K562 (cell line): ENCODE data around the gene CASP6. TPM values are rescaled to one million over a fixed set of nuclear protein-coding genes. Genes with fewer than 3 reads are reported as not detected.
A peak's percentile ranks its signal among the peaks of the same experiment; 100 is the strongest.

Experiments
- DIDO1 ChIP-seq: fragments of 450-650 bp; IDR thresholded peaks from 2 replicates; pipeline ENCODE4 v1.6.1; 2016; ENCODE audit warnings: low read depth, missing biosample characterization, missing genetic modification characterization
- E2F3 ChIP-seq: fragments of 250-450 bp; sonication (Bioruptor Pico); IDR thresholded peaks from 2 replicates; pipeline ENCODE4 v1.4.0; 2020; ENCODE audit warnings: mild to moderate bottlenecking
- ELF4 ChIP-seq: fragments of 450-650 bp; formaldehyde crosslinking; IDR thresholded peaks from 2 replicates; pipeline ENCODE4 v1.4.0; 2022; ENCODE audit warnings: missing genetic modification characterization
- JUN ChIP-seq, 2 experiments: sonication (generic) in 1 of 2; formaldehyde crosslinking in 1 of 2; IDR thresholded peaks; 2 replicates each; pipeline versions ENCODE4 v1.6.1 to v1.8.0; 2012 to 2022; ENCODE audit warnings: borderline replicate concordance in 2 of 2, mild to moderate bottlenecking in 2 of 2, improper control_type of control experiment in 1 of 2, low read depth in 1 of 2, low read length in 1 of 2, missing genetic modification reagents in 1 of 2
- NKRF ChIP-seq: fragments of 450-650 bp; IDR thresholded peaks from 2 replicates; pipeline ENCODE4 v1.6.1; 2016; ENCODE audit warnings: borderline replicate concordance
- RBM15 ChIP-seq: fragments of 200-400 bp; formaldehyde crosslinking; IDR thresholded peaks from 2 replicates; pipeline ENCODE4 v1.6.1; 2018; ENCODE audit warnings: mild to moderate bottlenecking, low read length, moderate library complexity; ENCODE audit not compliant: insufficient read depth
- SMC3 ChIP-seq: conservative IDR thresholded peaks from 2 replicates; pipeline ENCODE4 v1.6.1; 2011; ENCODE audit warnings: low read depth, low read length, improper control_type of control experiment; ENCODE audit not compliant: insufficient read depth
- TGIF2 ChIP-seq: sonication (generic); formaldehyde crosslinking; IDR thresholded peaks from 2 replicates; pipeline ENCODE4 v1.8.1; 2022; ENCODE audit warnings: mild to moderate bottlenecking, missing genetic modification reagents, moderate library complexity
- ZNF23 ChIP-seq: fragments of 250-450 bp; sonication (Bioruptor Pico); IDR thresholded peaks from 2 replicates; pipeline ENCODE4 v1.4.0; 2020; ENCODE audit warnings: mild to moderate bottlenecking
- ZNF696 ChIP-seq: fragments of 250-450 bp; sonication (Bioruptor Pico); conservative IDR thresholded peaks from 2 replicates; pipeline ENCODE4 v1.4.0; 2020; ENCODE audit warnings: mild to moderate bottlenecking, moderate library complexity
- ZNF75A ChIP-seq: fragments of 450-650 bp; formaldehyde crosslinking; IDR thresholded peaks from 2 replicates; pipeline ENCODE4 v1.4.0; 2020; ENCODE audit warnings: mild to moderate bottlenecking
- polyA plus RNA-seq, 8 experiments: library from polyadenylated mRNA; depleted of rRNA in 4 of 8; stranded (reverse) in 5 of 8; unstranded in 3 of 8; fragments of >200 nt; fragmentation: Nextera tagmentation in 2 of 8; fragmentation: Illumina TruSeq in 1 of 8; extraction: Ambion mirVana in 2 of 8; extraction: Trizol in 1 of 8; gene quantifications; 2 replicates each; pipeline versions ENCODE4 v1.2.1 to v1.2.3, GENCODE V29; 2011 to 2014; ENCODE audit warnings: inconsistent platforms in 1 of 8, missing spikeins in 1 of 8
- total RNA-seq, 7 experiments: library from RNA; depleted of rRNA in 6 of 7; stranded (reverse); fragments of >200 nt in 6 of 7; fragmentation: Illumina TruSeq in 2 of 7; extraction: Trizol in 2 of 7; gene quantifications; 2 replicates each; pipeline versions ENCODE4 v1.2.1 to v1.2.3, GENCODE V29; 2011 to 2021; ENCODE audit warnings: low replicate concordance in 1 of 7
- TF ChIP-seq, protein P1 (sequence below), 2 experiments: IDR thresholded peaks in 1 of 2; conservative IDR thresholded peaks in 1 of 2; 2 replicates each; pipeline ENCODE4 v1.6.1; 2016; ENCODE audit warnings: low read depth in 2 of 2, mild to moderate bottlenecking in 1 of 2, missing compliant biosample characterization in 1 of 2, missing genetic modification characterization in 1 of 2, moderate library complexity in 1 of 2
- TF ChIP-seq, protein P2 (sequence below), 2 experiments: fragments of 450-650 bp; conservative IDR thresholded peaks; 2 replicates each; pipeline ENCODE4 v1.6.1; 2017; ENCODE audit warnings: mild to moderate bottlenecking in 2 of 2, moderate library complexity in 2 of 2
- TF ChIP-seq, protein P3 (sequence below): fragments of 450-650 bp; IDR thresholded peaks from 2 replicates; pipeline ENCODE4 v1.6.1; 2017; ENCODE audit warnings: antibody characterized with exemption, mild to moderate bottlenecking

Gene CASP6
- total and polyA plus RNA-seq, 9 of the 15 experiments (the other 6 are each of a cell fraction or from before 2014, with no cell fraction given) = 20.8 to 72.7 (median 39.1) TPM

- TF ChIP-seq, protein P1, sequence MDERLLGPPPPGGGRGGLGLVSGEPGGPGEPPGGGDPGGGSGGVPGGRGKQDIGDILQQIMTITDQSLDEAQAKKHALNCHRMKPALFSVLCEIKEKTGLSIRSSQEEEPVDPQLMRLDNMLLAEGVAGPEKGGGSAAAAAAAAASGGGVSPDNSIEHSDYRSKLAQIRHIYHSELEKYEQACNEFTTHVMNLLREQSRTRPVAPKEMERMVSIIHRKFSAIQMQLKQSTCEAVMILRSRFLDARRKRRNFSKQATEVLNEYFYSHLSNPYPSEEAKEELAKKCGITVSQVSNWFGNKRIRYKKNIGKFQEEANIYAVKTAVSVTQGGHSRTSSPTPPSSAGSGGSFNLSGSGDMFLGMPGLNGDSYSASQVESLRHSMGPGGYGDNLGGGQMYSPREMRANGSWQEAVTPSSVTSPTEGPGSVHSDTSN (CRISPR knock-in tag; IDR thresholded peaks at IDR 0.05; ENCODE audit: low read depth) = no peak
- TF ChIP-seq, protein P1 (tag; conservative IDR thresholded peaks at IDR 0.05; ENCODE audit: low read depth) = no peak
- TF ChIP-seq DIDO1 (tag) (no peak), ZNF696 (CRISPR knock-in tag) (no peak), JUN (IDR thresholded peaks at IDR 0.05; ENCODE audit: borderline replicate concordance, low read depth, low read length) (0 out of 2 replicates have a peak, but pooled peaks have one; percentile 13), JUN (CRISPR knock-in tag; IDR thresholded peaks at IDR 0.05; ENCODE audit: borderline replicate concordance) (no peak), TGIF2 (CRISPR knock-in tag) (peak; percentile 85; the same call in 1 of the 2 replicates), E2F3 (CRISPR knock-in tag) (no peak; the same call in 1 of the 2 replicates), SMC3 (peak; percentile 59; the same call in 1 of the 2 replicates), ZNF75A (CRISPR knock-in tag) (no peak), ELF4 (CRISPR knock-in tag) (peak; percentile 87), NKRF (peak; percentile 54; the same call in 1 of the 2 replicates), RBM15 (no peak), ZNF23 (CRISPR knock-in tag) (0 out of 2 replicates have a peak, but pooled peaks have one; percentile 44)
- TF ChIP-seq, protein P2, sequence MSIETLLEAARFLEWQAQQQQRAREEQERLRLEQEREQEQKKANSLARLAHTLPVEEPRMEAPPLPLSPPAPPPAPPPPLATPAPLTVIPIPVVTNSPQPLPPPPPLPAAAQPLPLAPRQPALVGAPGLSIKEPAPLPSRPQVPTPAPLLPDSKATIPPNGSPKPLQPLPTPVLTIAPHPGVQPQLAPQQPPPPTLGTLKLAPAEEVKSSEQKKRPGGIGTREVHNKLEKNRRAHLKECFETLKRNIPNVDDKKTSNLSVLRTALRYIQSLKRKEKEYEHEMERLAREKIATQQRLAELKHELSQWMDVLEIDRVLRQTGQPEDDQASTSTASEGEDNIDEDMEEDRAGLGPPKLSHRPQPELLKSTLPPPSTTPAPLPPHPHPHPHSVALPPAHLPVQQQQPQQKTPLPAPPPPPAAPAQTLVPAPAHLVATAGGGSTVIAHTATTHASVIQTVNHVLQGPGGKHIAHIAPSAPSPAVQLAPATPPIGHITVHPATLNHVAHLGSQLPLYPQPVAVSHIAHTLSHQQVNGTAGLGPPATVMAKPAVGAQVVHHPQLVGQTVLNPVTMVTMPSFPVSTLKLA (conservative IDR thresholded peaks at IDR 0.05) = peak; percentile 39 to 65; a peak in 3 of 4 replicates
- TF ChIP-seq, protein P3, sequence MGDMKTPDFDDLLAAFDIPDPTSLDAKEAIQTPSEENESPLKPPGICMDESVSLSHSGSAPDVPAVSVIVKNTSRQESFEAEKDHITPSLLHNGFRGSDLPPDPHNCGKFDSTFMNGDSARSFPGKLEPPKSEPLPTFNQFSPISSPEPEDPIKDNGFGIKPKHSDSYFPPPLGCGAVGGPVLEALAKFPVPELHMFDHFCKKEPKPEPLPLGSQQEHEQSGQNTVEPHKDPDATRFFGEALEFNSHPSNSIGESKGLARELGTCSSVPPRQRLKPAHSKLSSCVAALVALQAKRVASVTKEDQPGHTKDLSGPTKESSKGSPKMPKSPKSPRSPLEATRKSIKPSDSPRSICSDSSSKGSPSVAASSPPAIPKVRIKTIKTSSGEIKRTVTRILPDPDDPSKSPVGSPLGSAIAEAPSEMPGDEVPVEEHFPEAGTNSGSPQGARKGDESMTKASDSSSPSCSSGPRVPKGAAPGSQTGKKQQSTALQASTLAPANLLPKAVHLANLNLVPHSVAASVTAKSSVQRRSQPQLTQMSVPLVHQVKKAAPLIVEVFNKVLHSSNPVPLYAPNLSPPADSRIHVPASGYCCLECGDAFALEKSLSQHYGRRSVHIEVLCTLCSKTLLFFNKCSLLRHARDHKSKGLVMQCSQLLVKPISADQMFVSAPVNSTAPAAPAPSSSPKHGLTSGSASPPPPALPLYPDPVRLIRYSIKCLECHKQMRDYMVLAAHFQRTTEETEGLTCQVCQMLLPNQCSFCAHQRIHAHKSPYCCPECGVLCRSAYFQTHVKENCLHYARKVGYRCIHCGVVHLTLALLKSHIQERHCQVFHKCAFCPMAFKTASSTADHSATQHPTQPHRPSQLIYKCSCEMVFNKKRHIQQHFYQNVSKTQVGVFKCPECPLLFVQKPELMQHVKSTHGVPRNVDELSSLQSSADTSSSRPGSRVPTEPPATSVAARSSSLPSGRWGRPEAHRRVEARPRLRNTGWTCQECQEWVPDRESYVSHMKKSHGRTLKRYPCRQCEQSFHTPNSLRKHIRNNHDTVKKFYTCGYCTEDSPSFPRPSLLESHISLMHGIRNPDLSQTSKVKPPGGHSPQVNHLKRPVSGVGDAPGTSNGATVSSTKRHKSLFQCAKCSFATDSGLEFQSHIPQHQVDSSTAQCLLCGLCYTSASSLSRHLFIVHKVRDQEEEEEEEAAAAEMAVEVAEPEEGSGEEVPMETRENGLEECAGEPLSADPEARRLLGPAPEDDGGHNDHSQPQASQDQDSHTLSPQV = peak; percentile 33; the same call in 1 of the 2 replicates
These were observed at the start of gene CASP6 (continued) for GRCh38 chr4:109702950-109703663.
